ENCODE measurements around the gene PPOX.

DNA sequence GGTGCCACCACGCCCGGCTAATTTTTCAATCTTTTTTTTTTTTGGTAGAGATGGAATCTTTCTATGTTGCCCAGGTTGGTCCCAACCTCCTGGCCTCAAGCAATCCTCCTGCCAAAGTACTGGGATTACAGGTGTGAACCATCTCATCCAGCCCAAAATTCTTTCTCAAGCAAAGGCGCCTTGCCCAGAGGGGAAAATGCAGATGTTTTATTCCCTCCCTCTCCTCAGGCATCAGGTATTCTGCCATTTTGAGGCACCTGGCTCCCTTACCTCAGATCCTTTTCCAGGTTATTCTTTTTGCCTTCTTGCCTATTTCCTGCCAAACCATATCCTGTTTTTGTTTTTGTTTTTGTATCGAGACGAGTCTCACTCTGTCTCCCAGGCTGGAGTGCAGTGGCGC is 22.2 kb downstream of the PPOX start:
- TF ChIP-seq, protein P1, sequence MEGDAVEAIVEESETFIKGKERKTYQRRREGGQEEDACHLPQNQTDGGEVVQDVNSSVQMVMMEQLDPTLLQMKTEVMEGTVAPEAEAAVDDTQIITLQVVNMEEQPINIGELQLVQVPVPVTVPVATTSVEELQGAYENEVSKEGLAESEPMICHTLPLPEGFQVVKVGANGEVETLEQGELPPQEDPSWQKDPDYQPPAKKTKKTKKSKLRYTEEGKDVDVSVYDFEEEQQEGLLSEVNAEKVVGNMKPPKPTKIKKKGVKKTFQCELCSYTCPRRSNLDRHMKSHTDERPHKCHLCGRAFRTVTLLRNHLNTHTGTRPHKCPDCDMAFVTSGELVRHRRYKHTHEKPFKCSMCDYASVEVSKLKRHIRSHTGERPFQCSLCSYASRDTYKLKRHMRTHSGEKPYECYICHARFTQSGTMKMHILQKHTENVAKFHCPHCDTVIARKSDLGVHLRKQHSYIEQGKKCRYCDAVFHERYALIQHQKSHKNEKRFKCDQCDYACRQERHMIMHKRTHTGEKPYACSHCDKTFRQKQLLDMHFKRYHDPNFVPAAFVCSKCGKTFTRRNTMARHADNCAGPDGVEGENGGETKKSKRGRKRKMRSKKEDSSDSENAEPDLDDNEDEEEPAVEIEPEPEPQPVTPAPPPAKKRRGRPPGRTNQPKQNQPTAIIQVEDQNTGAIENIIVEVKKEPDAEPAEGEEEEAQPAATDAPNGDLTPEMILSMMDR (IDR thresholded peaks at IDR 0.05): no peak
- no peak for TF ChIP-seq POLR2A (IDR thresholded peaks at IDR 0.05)
- TF ChIP-seq EP300 (IDR thresholded peaks at IDR 0.05; ENCODE audit: low read depth): no peak
